GM18907 (cell line): ENCODE data around the gene PARVB.

Experiments used
- ATAC-seq: cut with Tn5 transposase; IDR thresholded peaks from one replicate; pipeline ENCODE4 v1.9.1; 2021; ENCODE audit warnings: mild to moderate bottlenecking, moderate library complexity; ENCODE audit not compliant: unreplicated experiment

PARVB gene

DNA sequence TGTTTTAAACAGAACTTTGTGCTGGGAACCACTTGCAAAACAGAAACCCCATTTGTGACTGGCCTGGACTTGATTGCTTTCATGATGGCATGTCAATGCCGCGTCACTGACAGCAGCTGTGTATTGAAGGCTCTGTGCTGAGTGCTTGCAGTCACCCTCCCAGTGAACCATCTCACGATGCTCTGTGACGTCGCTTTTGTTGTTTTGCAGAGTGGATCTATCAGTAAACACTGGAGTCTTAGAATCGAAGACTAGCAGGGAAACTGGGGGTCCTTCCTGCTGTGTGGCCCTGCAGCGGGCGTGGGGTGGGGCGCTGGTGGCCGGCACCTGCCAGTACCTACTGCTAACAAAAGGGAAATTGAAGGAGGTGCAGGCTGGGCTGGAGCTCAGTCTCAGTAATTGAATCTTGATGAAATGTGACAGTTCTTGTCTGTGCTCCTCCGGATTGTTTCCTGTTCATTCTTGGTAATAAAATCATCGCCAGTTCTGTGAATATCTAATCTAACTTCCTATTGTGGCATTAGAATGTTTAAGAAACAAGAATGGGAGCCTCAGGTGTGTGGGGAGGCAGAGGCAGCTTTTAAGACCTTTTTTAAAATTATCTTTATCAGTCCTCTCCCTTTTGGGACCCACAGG is 106.1 kb downstream of the PARVB start:
- no peak for ATAC-seq

DNA sequence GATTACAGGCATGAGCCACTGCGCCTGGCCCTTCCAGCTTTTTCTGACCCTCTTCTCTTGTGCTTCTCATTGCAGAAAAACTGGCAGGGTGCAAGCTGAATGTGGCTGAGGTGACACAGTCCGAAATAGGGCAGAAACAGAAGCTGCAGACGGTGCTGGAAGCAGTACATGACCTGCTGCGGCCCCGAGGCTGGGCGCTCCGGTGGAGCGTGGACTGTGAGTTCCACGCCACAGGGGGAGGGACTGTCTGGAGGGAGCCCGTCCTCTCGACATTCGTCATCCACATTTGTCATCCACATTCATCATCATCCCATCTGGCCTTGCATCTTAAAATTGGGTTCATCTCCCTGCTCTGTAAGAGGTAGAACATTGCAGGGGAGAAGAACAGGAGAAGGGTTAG is 107.3 kb downstream of the PARVB start:
- no peak for ATAC-seq

DNA sequence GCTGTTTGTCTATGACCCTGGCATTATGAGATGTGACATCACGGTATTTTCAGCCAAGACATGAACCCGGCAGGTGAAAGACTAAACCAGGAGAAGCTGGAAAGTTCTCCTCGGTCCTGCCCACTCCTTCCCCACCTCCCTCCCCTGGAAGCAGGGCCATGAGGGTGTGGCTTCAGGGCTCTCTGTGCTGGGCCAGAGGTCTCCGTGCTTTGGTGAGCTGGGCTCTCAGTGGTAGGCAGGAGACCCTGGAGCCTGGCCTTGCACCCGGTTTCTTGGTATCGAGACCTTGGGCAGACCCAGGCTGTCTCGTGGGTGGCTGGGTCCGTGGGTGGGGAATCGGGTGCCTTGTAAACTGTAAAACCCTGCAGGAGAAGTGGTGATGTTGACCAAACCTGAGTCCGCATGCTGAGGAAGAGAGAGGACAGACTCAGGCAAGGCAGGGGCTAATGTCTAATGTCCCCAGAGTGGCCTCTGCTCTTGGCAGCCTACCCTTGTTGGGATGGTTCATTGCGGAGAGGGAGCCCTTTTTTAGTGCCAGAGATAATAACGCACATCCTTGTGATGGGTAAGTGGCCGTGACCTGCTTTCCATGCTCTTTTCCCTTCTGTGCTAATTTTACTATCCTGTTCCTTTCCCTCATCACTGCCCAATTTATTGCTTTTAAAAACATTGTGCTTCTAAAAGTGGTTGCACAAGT is 108.0 kb downstream of the PARVB start:
- ATAC-seq: no peak

DNA sequence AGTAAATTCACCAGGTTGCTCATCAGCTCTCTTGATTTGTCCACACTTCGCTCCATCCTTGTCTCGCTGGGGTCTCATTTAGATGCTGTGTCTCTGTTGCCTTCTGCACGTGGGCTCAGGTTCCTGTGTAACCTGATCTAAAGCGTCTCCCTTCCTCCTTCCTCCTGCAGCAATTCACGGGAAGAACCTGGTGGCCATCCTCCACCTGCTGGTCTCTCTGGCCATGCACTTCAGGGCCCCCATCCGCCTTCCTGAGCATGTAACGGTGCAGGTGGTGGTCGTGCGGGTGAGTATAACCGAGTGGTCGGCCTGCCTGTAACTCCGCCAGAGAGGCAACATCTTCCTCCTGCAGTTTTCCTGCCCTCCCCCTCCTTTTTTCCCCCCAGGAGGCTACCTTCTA is 108.6 kb downstream of the PARVB start:
- ATAC-seq: no peak

DNA sequence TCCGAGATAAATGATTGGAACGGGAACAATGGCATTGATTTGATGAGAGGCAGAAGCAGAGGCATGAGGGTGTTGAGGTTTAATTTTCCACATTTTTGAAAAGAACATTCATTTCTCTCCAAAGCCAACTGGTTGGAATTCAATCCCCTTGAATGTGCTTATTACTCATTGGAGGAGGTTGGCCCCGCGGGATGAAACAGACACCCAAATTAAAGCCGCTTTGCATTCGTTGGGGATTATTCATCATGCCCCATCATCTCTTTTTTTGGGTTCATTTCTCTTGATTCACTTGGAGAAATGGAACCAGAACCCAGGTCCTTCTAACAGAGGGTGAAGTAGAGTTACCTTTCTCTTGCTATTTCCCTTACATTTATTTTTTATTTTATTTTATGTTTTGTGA is 109.1 kb downstream of the PARVB start:
- no peak for ATAC-seq

DNA sequence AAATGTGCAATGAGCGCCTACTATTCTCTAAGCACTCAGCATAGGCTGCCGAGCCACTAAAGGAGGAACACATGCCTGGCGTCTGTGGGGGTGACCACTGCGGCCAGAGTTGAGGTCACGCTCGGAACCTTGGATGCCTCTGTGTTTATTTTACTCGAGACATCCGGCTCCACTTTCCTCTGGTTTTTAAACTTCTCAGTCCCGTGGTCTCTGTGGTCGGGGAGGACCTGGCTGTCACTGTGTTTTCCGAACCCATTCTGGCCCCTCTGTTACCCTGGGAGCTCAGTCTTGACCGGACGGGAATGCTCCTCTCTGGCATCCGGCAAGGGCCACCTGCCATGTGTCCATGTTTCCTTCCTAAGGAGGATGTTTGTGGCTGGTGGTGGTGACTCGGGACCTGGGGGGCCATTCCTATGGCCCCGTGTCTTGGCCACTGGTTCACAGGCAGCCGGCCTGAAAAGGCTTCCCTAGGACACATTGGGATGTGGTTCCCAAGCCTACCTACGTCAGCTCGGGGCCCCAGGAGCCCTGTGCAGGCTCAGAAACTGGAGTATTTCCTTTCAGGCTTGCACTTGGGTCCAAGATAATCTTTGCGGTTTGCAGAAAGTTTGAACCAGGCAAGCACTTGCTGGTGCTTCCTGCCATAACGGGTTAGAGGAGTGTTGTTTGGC is 109.9 kb downstream of the PARVB start:
- no peak for ATAC-seq

DNA sequence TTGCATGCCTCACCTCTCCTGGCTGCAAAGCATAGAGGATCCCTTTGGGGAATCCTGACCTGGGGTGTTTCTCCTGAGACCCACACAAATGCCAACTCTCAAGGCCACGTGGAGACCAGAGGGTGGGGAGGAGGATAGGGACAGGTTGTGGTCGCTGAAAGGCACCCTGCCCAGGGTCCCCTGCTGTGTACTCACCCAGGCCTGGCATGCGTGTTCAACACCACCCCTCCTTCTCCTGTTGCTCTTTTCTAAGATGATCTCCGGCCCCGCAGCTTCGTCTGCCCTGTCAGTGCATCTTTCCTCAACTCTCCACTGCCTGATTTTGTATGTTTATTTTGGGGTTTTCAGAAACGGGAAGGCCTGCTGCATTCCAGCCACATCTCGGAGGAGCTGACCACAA is 112.0 kb downstream of the PARVB start:
- no peak for ATAC-seq

DNA sequence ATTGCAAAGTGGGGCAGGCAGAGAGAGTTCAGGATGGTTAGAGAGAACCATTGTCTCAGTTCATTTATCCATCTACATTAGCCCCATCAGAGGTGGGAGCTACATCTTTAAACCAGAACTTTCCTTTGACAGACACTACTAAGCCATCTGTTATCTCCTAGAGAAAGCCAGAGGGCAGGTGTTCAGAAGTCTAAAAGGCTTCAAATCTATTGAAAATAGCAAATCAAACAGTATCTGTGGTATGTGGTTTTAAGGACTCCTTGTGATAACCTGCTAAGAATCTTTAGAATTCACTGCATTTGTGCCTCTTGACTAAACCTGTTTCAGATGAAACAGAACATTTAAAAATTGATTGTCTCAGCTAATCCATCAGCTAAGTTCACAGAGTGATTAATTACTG is 112.7 kb downstream of the PARVB start:
- ATAC-seq: no peak

DNA sequence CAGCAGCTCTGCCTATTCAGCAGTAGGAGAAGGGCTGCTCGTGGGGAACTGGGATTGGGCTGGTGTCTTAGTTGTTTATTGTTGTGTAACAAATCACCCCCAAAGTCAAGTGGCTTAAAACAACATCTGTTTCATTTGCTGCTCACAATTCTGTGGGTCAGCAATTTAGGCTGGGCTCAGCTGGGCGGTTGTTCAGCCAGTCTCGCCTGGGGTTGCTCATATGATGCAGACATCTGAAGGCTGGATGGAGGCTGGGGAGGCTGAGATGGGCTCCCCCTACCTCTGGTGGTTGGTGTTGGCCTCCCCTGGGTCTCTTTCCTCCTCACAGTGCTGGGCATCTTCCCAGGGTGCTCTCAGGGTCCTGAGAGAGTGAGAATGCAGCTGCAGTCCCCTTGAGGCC is 113.3 kb downstream of the PARVB start:
- no peak for ATAC-seq

DNA sequence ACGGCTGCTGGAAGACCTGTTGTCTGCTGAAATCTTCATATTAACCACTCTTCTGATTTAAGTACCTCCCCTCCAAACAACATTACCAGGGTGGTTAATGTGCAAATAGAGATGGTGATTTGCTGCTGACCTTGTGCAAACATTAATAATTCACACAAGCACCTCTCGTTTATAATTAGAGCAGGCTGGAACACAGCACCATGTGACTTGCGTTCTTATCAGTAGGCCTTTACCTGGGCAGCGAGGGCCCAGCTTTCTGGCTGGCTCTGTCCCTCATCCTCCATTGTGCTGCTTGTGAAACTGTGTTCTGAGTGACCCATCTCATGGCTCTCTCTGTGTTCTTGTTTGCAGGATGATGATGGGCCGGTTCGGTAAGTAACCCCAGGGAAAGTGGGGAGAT is 115.7 kb downstream of the PARVB start:
- no peak for ATAC-seq

DNA sequence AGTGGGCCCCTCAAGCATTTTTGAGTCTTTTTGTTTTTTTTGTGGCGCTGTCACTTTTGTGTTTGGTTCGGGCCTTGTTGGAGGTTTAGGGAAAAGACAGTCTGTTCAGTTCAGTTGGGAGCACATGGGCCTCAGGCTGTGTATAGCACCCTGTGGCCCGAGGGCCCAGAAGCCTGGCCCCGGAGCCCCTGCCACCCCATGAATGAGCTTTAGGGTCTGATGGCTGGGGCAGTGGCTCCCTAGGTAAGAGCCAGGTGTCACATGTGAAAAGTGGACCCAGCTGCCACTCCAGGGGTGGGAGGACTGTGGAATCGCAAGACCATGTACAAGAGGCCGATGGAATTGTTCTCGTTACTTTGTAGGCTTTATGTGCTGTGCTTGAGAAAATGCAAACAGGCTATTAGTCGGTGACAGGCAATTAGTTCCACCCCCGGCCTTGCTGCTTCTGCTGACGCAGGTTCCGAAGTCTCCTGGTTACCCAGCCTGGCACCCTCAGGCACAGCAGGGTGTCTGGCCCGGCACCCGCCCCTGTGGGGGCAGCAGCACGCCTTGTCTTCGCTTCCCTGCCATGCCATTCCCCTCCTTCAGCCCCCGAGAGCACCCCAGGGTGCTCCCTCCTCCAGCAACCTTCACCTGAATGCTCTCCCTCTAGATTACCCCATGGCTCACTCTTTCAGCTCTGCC is 118.5 kb downstream of the PARVB start:
- no peak for ATAC-seq

DNA sequence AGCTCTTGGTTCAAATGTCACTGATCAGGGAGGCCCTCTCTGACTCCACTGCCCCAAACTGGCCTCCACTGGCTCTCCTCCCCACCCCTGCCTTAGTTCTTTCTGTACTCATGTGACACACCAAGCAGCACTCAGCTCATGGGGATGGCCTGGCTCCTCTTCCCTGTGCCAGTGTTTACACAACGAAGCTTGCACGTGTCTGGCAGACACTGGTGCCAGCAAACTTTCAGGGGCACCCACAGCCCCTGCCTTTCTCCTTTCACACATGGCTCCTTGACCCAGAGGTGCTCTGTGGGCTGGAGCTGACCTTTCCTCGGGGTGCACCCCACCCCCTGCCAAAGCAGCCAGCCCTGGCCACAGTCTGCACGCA is 119.0 kb downstream of the PARVB start:
- no peak for ATAC-seq

DNA sequence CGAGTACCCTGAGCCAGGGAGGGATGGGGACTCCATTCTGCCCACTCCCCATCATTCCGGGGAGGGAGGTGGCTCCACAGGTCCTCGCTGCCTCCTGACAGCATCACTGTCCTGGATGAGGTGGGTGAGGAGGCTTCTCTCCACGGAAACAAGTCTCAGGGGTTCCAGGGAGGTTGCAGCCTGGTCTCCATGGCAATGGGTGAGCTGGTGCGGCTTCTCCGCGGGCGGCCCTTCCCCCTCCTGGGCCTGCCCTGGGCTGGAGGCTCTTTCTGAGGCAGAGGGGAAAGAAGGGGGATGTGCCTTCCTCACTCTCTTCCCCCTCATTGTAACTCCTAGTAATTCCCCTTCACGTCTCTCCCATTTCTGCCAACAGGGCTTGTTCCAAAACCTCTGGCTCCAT is 119.5 kb downstream of the PARVB start:
- ATAC-seq: no peak

DNA sequence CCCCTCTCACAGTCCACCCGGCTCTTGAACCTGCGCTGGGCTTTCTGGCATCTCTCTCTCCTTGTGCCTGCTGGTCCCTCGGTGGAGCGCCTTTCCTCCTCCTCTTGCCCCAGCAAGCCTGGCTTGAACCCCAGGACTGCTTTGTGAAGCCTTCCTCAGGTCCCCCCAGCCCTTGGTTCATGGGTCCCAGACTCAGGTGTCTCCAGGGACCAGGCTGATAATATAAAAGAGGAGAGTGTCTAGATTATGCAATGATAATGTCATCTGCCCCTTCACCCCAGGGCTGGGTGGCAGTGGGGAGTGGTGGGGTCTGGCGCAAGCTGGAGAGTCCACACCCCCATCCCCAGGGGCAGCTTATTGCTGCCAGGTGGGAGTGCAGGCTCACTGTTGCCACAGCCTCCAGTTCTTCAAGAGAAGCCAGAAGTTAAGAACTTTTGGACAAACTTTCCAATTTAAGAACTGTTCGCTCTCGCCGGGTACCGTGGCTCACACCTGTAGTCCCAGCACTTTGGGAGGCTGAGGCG is 120.0 kb downstream of the PARVB start:
- ATAC-seq: no peak

DNA sequence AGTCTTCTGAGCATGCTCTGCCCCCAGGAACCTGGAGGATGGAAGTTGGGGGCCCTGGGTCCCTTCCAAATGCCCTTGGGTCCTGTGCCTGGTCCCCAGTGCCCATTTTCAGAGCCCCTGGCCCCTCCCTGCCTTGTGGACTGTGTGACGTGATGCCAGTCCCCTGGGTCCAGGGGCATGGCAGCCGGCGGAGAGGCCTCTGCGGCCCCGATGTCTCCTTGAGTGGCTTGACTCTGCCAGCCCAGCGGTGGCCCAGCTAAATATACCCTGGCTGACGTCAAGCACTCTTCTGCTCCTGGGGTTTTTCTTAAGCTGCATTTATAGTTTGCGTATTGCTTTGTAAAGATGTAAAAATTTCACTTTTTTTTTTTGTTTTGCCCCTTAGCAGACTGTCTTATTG is 121.4 kb downstream of the PARVB start:
- no peak for ATAC-seq

DNA sequence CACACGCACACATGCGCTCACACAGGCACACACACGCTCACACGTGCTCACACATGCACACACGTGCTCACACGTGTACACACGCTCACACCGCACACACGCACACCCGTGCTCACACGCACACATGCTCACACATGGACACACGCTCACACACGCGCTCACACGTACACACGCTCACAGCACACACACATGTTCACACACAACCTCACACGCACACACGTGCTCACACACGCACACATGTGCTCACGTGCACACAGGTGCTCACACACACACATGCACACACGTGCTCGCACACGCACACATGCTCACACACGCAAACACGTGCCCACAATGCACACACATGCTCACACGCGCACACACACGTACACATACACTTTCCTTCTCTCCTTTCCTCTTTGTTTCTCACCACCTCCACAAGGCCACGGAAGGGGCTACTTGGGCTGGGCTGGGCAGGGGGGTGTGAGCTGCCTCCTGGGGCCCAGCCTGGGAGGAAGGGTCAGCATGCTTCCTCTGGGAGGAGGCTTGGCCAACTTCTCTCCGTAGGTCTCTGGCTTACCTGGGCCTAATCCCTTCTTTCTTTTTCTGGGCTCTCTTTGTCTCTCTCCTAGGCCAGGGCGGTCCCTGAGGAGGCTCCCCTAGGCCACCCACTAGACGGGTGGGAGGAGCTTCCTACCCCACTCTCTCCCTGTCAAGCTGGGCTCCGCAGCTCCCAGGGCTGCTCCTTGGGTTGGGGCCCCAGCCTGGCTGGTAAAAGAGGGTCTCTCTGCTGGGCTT is 122.2 kb downstream of the PARVB start:
- ATAC-seq: no peak

DNA sequence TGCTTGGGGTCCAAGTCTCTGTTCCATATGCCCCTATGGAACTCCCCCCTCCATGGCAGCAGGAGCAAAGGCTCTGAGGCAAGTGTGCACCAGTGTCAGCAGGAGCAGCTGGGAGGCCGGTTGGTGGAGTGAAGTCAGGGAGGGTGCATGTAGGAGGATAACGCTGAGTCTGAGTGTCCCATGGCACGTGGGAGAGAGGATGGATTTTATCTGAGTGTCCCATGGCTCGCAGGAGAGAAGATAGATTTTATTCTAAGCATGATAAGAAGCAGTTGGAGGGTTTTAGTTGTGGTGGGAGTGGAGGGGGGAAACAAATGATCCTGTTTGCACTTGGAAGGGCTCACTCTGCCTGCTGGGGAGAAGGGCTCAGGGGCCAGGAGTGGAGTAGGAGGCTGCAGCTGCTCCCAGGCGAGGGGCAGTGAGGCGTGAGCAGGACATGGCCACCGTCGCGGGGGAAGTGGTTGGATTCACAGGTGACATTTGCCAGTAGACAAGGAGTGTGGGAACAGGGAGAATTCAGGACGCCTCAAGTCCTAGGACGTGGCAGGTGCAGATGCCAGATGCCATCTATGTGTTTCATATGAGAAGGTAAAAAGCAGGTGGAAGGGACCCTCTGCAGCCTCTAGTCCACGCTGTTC is 123.0 kb downstream of the PARVB start:
- ATAC-seq: no peak

DNA sequence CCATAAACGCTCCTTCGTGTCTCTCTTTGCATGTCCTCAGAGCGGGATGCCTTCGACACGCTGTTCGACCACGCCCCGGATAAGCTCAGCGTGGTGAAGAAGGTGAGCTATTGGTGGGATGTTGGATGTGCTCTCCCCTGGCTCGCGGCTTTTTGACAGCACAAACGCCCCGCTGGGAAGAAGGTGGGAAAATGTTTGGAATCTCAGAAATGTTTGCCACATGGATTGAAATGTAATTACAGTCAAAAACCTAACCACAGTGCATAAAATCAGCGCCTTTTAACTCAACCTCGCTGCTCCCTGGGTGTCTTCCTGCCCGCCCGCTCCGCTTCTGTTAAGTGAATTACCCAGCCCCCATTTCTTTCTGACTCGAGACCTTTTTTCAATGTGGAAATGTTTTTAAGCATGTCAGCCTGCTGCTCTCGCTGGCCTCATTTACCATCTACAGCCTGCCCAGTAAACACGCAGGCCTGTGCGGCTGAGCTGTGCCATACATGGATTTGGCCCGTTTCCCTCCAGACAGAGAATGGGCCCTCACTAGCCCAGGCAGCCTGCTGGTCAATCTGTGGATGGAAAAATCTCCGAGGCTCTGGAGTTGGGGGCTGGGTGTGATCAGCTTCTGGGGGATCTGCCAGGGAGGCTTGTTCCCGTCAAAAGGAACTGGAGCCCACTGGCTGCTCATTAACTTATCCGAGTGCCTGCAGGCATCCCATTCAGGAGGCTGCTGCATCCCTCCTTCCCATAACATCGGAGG is 123.9 kb downstream of the PARVB start:
- no peak for ATAC-seq

DNA sequence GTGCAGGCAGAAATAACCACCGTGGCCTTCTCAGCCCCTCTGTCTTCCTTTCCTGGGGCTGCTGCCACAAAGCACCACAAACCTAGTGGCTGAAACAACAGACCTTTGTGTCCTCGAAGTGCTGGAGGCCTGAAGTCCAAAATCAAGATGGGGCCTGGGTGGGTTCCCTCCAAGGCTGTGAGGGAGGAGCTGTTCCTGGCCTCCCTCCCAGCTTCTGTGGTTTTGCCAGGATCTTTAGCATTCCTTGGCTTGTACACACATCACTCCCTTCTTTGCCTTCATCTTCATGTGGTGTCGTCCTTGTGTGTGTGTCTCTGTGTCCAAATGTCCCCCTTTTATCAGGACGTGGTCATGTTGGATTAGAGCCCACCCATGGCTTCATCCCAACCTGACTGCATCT is 127.6 kb downstream of the PARVB start:
- no peak for ATAC-seq

DNA sequence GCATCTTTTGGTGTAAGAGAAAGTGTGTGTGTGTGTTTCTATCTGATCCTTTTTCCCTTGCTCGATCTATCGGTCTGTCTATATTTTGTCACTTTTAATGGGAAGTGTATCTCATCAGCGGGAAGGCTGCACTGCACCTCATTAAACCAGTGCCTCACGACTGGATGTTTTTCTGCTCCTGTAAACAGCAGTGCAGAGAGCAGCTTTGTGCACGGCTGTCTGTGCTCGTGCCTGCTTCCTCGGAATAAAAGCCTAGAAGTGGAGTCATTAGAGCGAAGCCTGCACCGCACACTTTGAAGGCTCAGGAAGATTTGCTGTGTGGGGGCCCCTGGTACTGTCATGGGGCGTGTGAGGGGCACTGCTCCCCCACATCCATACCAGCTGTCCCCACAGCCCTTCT is 129.6 kb downstream of the PARVB start:
- no peak for ATAC-seq
